Measurements from ENCODE around the gene PDZRN4.
"Not testable (repeated sequence)": the region's sequence is repeated elsewhere in the genome, so short reads cannot be mapped to it uniquely, and the experiment has no call there.

- TF ChIP-seq, protein P1, sequence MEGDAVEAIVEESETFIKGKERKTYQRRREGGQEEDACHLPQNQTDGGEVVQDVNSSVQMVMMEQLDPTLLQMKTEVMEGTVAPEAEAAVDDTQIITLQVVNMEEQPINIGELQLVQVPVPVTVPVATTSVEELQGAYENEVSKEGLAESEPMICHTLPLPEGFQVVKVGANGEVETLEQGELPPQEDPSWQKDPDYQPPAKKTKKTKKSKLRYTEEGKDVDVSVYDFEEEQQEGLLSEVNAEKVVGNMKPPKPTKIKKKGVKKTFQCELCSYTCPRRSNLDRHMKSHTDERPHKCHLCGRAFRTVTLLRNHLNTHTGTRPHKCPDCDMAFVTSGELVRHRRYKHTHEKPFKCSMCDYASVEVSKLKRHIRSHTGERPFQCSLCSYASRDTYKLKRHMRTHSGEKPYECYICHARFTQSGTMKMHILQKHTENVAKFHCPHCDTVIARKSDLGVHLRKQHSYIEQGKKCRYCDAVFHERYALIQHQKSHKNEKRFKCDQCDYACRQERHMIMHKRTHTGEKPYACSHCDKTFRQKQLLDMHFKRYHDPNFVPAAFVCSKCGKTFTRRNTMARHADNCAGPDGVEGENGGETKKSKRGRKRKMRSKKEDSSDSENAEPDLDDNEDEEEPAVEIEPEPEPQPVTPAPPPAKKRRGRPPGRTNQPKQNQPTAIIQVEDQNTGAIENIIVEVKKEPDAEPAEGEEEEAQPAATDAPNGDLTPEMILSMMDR (IDR thresholded peaks at IDR 0.05): not testable (repeated sequence)
- TF ChIP-seq POLR2A (IDR thresholded peaks at IDR 0.05): not testable (repeated sequence)
Observed at GRCh38 chr12:41285470-41285869, 97.3 kb downstream of the PDZRN4 start.

Data from tibial nerve (tissue), 3 donors.